Measurements from ENCODE around the gene VPS45. TPM values are rescaled to one million over a fixed set of nuclear protein-coding genes. Genes with fewer than 3 reads are reported as not detected.

The VPS45 gene
- total and polyA plus RNA-seq, 2 of the 13 experiments (the other 11 are each of a cell fraction or from before 2014, with no cell fraction given) = 15.2 to 25.2 TPM

- TF ChIP-seq FOXJ3 (CRISPR knock-in tag; IDR thresholded peaks at IDR 0.05; ENCODE audit: borderline replicate concordance) = no peak
- TF ChIP-seq SKIL (CRISPR knock-in tag; IDR thresholded peaks at IDR 0.05; ENCODE audit: borderline replicate concordance) = no peak
- TF ChIP-seq RAD21 (CRISPR knock-in tag; IDR thresholded peaks at IDR 0.05) = peak; percentile 76
- no peak for TF ChIP-seq ZFP36L2 (CRISPR knock-in tag; IDR thresholded peaks at IDR 0.05)
- TF ChIP-seq ZBTB34 (CRISPR knock-in tag; IDR thresholded peaks at IDR 0.05) = no peak
- TF ChIP-seq HNF1B (CRISPR knock-in tag; IDR thresholded peaks at IDR 0.05) = peak; percentile 41; the same call in 1 of the 2 replicates
- no peak for TF ChIP-seq CBX5 (CRISPR knock-in tag; IDR thresholded peaks at IDR 0.05; ENCODE audit: borderline replicate concordance)
- no peak for TF ChIP-seq MED13 (CRISPR knock-in tag; IDR thresholded peaks at IDR 0.05)
- TF ChIP-seq, protein P1, sequence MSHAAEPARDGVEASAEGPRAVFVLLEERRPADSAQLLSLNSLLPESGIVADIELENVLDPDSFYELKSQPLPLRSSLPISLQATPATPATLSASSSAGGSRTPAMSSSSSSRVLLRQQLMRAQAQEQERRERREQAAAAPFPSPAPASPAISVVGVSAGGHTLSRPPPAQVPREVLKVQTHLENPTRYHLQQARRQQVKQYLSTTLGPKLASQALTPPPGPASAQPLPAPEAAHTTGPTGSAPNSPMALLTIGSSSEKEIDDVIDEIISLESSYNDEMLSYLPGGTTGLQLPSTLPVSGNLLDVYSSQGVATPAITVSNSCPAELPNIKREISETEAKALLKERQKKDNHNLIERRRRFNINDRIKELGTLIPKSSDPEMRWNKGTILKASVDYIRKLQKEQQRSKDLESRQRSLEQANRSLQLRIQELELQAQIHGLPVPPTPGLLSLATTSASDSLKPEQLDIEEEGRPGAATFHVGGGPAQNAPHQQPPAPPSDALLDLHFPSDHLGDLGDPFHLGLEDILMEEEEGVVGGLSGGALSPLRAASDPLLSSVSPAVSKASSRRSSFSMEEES (CRISPR knock-in tag; IDR thresholded peaks at IDR 0.05) = no peak
- TF ChIP-seq, protein P2, sequence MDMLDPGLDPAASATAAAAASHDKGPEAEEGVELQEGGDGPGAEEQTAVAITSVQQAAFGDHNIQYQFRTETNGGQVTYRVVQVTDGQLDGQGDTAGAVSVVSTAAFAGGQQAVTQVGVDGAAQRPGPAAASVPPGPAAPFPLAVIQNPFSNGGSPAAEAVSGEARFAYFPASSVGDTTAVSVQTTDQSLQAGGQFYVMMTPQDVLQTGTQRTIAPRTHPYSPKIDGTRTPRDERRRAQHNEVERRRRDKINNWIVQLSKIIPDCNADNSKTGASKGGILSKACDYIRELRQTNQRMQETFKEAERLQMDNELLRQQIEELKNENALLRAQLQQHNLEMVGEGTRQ (IDR thresholded peaks at IDR 0.05; ENCODE audit: low read depth, low read length) = no peak
- TF ChIP-seq, protein P2 (CRISPR knock-in tag; IDR thresholded peaks at IDR 0.05; ENCODE audit: borderline replicate concordance) = no peak
- no peak for TF ChIP-seq ZNF235 (CRISPR knock-in tag; IDR thresholded peaks at IDR 0.05; ENCODE audit: borderline replicate concordance)
- no peak for TF ChIP-seq ZNF740 (CRISPR knock-in tag; IDR thresholded peaks at IDR 0.05)
- TF ChIP-seq, protein P3, sequence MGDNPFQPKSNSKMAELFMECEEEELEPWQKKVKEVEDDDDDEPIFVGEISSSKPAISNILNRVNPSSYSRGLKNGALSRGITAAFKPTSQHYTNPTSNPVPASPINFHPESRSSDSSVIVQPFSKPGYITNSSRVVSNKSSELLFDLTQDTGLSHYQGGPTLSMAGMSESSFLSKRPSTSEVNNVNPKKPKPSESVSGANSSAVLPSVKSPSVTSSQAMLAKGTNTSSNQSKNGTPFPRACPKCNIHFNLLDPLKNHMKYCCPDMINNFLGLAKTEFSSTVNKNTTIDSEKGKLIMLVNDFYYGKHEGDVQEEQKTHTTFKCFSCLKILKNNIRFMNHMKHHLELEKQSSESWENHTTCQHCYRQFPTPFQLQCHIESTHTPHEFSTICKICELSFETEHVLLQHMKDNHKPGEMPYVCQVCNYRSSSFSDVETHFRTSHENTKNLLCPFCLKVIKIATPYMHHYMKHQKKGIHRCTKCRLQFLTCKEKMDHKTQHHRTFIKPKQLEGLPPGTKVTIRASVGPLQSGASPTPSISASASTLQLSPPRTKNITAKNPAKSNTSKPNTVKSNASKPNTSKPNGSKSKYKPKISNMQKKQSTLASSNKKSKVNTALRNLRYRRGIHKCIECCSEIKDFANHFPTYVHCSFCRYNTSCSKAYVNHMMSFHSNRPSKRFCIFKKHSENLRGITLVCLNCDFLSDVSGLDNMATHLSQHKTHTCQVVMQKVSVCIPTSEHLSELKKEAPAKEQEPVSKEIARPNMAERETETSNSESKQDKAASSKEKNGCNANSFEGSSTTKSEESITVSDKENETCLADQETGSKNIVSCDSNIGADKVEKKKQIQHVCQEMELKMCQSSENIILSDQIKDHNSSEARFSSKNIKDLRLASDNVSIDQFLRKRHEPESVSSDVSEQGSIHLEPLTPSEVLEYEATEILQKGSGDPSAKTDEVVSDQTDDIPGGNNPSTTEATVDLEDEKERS (CRISPR knock-in tag; IDR thresholded peaks at IDR 0.05) = no peak
- no peak for TF ChIP-seq POGZ (CRISPR knock-in tag; IDR thresholded peaks at IDR 0.05)
Observed at GRCh38 chr1:150168960-150169601, 101.5 kb downstream of the VPS45 start (continued).

Data from HepG2 (cell line).